Measurements from ENCODE around the gene SCG3.

SCG3 gene

DNA sequence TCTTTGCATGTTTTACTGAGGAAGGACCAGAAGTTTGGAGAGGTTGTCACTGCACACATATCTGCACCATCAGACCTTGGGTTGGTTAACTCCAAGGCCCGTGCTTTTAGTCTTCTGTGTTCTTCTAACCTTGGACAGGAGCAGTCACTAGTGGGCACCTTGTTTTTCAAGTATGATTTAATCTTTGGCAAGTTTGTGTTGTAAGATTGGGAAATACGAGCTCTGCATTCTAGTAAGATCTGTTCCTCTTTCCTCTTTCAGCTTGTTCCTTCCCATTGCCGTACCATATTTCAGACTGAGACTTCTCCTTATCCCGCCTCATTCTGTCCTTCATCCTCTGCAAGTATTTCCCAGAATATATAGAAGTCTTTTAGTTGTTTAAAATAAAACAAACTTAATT, 75.2 kb downstream of the SCG3 start:
- WGBS, 2 experiments = 93 to 95% methylated on average over 4 of the region's 4 CpGs
- H3K9me3 ChIP-seq (ENCODE audit: control insufficient read depth, low read length) = no peaks in the 10 kb centered on the region
- H3K4me3 ChIP-seq (ENCODE audit: insufficient read depth, low read depth, low read length) = no peak overlapping the region
- no peaks in the 10 kb centered on the region for H3K4me1 ChIP-seq (ENCODE audit: control insufficient read depth, insufficient read depth, low read length)
- no peak overlapping the region for H3K27ac ChIP-seq (ENCODE audit: insufficient read depth, low read depth, low read length, poor library complexity, severe bottlenecking)
- no peaks in the 10 kb centered on the region for H3K36me3 ChIP-seq (ENCODE audit: control insufficient read depth, insufficient read depth, low read length)
- peaks cover 42% of the 10 kb centered on the region for H3K27me3 ChIP-seq (ENCODE audit: control insufficient read depth, insufficient read depth, low read length, poor library complexity, severe bottlenecking)

DNA sequence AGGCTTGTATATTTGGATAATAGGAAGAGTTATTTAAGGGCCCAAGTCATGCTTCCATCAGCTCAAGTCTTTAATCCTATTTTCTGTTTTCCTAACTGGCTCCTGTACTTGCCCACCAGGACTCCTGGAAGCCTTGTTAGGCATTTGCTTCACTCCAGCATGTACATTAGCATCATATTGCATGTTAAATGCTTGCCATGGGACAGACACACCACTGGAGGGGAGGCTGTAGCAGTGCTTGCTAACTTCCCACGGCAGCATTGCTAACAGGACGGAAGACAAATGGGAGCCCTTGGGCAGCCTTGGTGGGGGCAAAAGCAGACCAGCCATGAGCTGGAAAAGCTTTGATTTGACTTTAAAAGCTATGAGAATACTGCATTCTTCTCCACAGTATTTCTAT, 76.1 kb downstream of the SCG3 start:
- Histone ChIP-seq H3K9me3 (ENCODE audit: control insufficient read depth, low read length) (no peaks in the 10 kb centered on the region), H3K36me3 (ENCODE audit: control insufficient read depth, insufficient read depth, low read length) (no peaks in the 10 kb centered on the region), H3K4me1 (ENCODE audit: control insufficient read depth, insufficient read depth, low read length) (no peaks in the 10 kb centered on the region), H3K27me3 (ENCODE audit: control insufficient read depth, insufficient read depth, low read length, poor library complexity, severe bottlenecking) (peaks cover 35% of the 10 kb centered on the region), H3K4me3 (ENCODE audit: insufficient read depth, low read depth, low read length) (no peak overlapping the region), H3K27ac (ENCODE audit: insufficient read depth, low read depth, low read length, poor library complexity, severe bottlenecking) (no peak overlapping the region)
- 88% methylated on average over 2 of the region's 2 CpGs for WGBS, 2 experiments

DNA sequence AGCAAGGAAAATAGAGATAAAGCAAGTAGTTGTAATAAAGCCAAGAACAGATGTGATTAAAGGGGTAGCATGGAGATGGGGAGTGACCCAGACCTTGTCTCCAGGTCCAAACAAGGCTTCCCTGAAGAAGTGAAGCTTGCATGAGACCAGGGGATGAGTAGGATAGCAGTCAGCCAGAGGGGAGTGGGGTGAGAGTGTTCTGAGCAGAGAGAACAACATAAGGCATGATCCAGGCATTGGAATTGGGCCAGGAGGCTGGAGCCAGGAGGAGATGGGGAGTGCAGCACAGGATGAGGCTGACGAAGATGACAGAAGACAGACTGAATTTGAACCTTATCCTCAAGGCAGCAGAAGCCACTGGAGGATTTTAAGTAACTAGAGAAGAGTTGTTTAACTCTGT, 77.3 kb downstream of the SCG3 start:
- Histone ChIP-seq H3K27me3 (ENCODE audit: control insufficient read depth, insufficient read depth, low read length, poor library complexity, severe bottlenecking) (peaks cover 23% of the 10 kb centered on the region), H3K9me3 (ENCODE audit: control insufficient read depth, low read length) (no peaks in the 10 kb centered on the region), H3K27ac (ENCODE audit: insufficient read depth, low read depth, low read length, poor library complexity, severe bottlenecking) (no peak overlapping the region), H3K4me3 (ENCODE audit: insufficient read depth, low read depth, low read length) (no peak overlapping the region), H3K36me3 (ENCODE audit: control insufficient read depth, insufficient read depth, low read length) (no peaks in the 10 kb centered on the region), H3K4me1 (ENCODE audit: control insufficient read depth, insufficient read depth, low read length) (no peaks in the 10 kb centered on the region)
- 88 to 95% methylated on average over 1 of the region's 1 CpG for WGBS, 2 experiments

GRCh38 chr15:51759557-51760070, 78.3 kb downstream of the SCG3 start:
- no peaks in the 10 kb centered on the region for H3K36me3 ChIP-seq (ENCODE audit: control insufficient read depth, insufficient read depth, low read length)
- H3K4me1 ChIP-seq (ENCODE audit: control insufficient read depth, insufficient read depth, low read length) = no peaks in the 10 kb centered on the region
- WGBS, 2 experiments = 98 to 100% methylated on average over 3 of the region's 3 CpGs
- peaks cover 14% of the 10 kb centered on the region for H3K27me3 ChIP-seq (ENCODE audit: control insufficient read depth, insufficient read depth, low read length, poor library complexity, severe bottlenecking)
- H3K27ac ChIP-seq (ENCODE audit: insufficient read depth, low read depth, low read length, poor library complexity, severe bottlenecking) = no peak overlapping the region
- no peak overlapping the region for H3K4me3 ChIP-seq (ENCODE audit: insufficient read depth, low read depth, low read length)
- H3K9me3 ChIP-seq (ENCODE audit: control insufficient read depth, low read length) = no peaks in the 10 kb centered on the region

- WGBS, 2 experiments = 61 to 62% methylated on average over 3 of the region's 3 CpGs
- Histone ChIP-seq H3K36me3 (ENCODE audit: control insufficient read depth, insufficient read depth, low read length) (no peaks in the 10 kb centered on the region), H3K4me3 (ENCODE audit: insufficient read depth, low read depth, low read length) (no peak overlapping the region), H3K4me1 (ENCODE audit: control insufficient read depth, insufficient read depth, low read length) (no peaks in the 10 kb centered on the region), H3K9me3 (ENCODE audit: control insufficient read depth, low read length) (no peaks in the 10 kb centered on the region), H3K27me3 (ENCODE audit: control insufficient read depth, insufficient read depth, low read length, poor library complexity, severe bottlenecking) (peaks cover 4% of the 10 kb centered on the region), H3K27ac (ENCODE audit: insufficient read depth, low read depth, low read length, poor library complexity, severe bottlenecking) (no peak overlapping the region)
Observed at GRCh38 chr15:51760805-51761204, 79.5 kb downstream of the SCG3 start.

GRCh38 chr15:51765751-51766150, 84.4 kb downstream of the SCG3 start:
- no peak overlapping the region for H3K4me3 ChIP-seq (ENCODE audit: insufficient read depth, low read depth, low read length)
- no peaks in the 10 kb centered on the region for H3K4me1 ChIP-seq (ENCODE audit: control insufficient read depth, insufficient read depth, low read length)
- 75 to 77% methylated on average over 7 of the region's 7 CpGs for WGBS, 2 experiments
- H3K36me3 ChIP-seq (ENCODE audit: control insufficient read depth, insufficient read depth, low read length) = no peaks in the 10 kb centered on the region
- no peaks in the 10 kb centered on the region for H3K9me3 ChIP-seq (ENCODE audit: control insufficient read depth, low read length)
- H3K27me3 ChIP-seq (ENCODE audit: control insufficient read depth, insufficient read depth, low read length, poor library complexity, severe bottlenecking) = no peaks in the 10 kb centered on the region
- H3K27ac ChIP-seq (ENCODE audit: insufficient read depth, low read depth, low read length, poor library complexity, severe bottlenecking) = no peak overlapping the region

- Histone ChIP-seq H3K27me3 (ENCODE audit: control insufficient read depth, insufficient read depth, low read length, poor library complexity, severe bottlenecking) (no peaks in the 10 kb centered on the region), H3K4me1 (ENCODE audit: control insufficient read depth, insufficient read depth, low read length) (no peaks in the 10 kb centered on the region), H3K9me3 (ENCODE audit: control insufficient read depth, low read length) (no peaks in the 10 kb centered on the region), H3K27ac (ENCODE audit: insufficient read depth, low read depth, low read length, poor library complexity, severe bottlenecking) (no peak overlapping the region), H3K36me3 (ENCODE audit: control insufficient read depth, insufficient read depth, low read length) (no peaks in the 10 kb centered on the region), H3K4me3 (ENCODE audit: insufficient read depth, low read depth, low read length) (no peak overlapping the region)
- WGBS, 2 experiments = 85 to 100% methylated on average over 1 of the region's 1 CpG
Observed at GRCh38 chr15:51766341-51766740, 85.0 kb downstream of the SCG3 start.

DNA sequence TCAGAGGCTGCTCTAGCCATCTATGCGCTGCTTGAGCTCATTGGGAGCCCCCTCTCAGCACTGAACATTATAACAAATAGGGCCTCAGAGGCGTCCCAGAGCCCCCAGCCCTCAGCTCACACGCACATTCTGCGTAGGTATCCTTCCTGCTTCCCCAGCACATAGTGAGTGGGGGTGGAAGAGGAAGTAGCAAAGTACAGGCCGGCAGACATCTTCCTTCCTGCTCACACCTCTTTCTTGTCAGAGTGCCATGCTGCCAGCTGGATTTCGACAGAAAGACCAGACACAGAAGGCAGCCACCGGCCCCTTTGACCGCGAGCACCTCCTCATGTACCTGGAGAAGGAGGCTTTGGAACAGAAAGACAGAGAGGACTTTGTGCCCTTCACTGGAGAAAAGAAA, 86.7 kb downstream of the SCG3 start:
- Histone ChIP-seq H3K27me3 (ENCODE audit: control insufficient read depth, insufficient read depth, low read length, poor library complexity, severe bottlenecking) (no peaks in the 10 kb centered on the region), H3K27ac (ENCODE audit: insufficient read depth, low read depth, low read length, poor library complexity, severe bottlenecking) (no peak overlapping the region), H3K4me3 (ENCODE audit: insufficient read depth, low read depth, low read length) (no peak overlapping the region), H3K4me1 (ENCODE audit: control insufficient read depth, insufficient read depth, low read length) (no peaks in the 10 kb centered on the region), H3K36me3 (ENCODE audit: control insufficient read depth, insufficient read depth, low read length) (no peaks in the 10 kb centered on the region), H3K9me3 (ENCODE audit: control insufficient read depth, low read length) (no peaks in the 10 kb centered on the region)
- WGBS, 2 experiments = 88 to 90% methylated on average over 7 to 9 of the region's 9 CpGs

All from ectodermal cell (in vitro differentiated cells).